ENCODE results near the gene S100A5.

DNA sequence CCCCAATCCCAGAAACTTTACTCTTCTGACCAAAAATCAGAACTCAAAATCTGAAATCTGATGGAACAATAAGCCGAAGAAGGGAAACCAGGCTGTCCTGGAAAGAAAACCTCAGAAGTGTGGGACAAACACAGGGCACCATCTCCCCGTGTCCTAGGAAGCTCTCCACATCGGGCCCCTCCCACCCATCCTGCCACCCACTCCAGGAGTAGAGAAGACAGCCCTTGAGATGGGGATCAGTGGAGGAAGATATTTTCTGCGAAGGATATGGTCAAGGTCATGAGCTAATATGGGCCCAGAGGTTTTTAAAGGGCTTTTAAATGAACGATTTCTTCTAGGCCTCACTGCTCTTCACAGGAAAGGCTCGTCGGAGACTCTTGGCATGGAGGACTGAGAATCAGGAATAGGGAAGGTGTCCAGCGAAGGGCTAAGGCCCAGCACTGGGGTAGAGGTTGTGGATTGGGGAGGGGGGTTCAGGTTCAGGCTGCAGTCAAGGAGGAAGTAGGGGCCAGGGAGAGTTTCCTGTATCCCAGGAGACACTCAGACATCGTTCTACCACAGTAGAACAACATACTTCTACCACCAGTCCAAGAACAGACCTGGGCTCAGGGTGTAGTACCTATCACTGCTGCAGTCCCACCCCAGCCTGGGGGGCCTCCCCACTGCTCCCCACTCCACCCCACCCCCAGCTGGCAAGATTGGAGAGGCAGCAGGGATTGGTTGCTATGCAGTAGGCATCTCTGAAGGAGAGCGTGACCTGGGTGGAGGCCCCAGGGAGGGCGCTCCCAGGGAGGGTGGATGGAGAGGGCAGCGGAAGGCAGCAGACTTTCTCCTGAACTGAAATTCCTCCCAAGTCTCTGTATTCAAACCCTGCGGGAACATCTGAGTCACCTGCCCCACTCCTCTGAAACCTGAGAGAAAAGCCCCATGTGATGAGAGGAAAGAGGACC is 1.2 kb upstream of the S100A5 start:
- TF ChIP-seq YY1 (IDR thresholded peaks at IDR 0.05; ENCODE audit: insufficient read depth, insufficient read length), result no peak
- no peak for TF ChIP-seq SUZ12 (IDR thresholded peaks at IDR 0.05; ENCODE audit: extremely low read depth, insufficient read depth, insufficient read length)
- no peak for TF ChIP-seq ZNF274 (IDR thresholded peaks at IDR 0.05; ENCODE audit: low read depth, low read length)

All from NT2/D1 (cell line).